Kidney epithelial cell (primary cell): ENCODE data around the gene ZNF582. TPM values are rescaled to one million over a fixed set of nuclear protein-coding genes. Genes with fewer than 3 reads are reported as not detected.

Source experiments
- DNase-seq: peaks from one replicate; pipeline ENCODE4 v3.0.0-alpha.2; 2010; ENCODE audit warnings: low read depth
- H3K27me3 ChIP-seq: 2 replicates; pipeline ENCODE4 v1.6.0; 2011; ENCODE audit warnings: low read length; ENCODE audit not compliant: control insufficient read depth, insufficient read depth
- H3K36me3 ChIP-seq: 2 replicates; pipeline ENCODE4 v1.5.1; 2011; ENCODE audit warnings: low read length; ENCODE audit not compliant: control insufficient read depth, insufficient read depth
- H3K4me3 ChIP-seq: 2 replicates; pipeline ENCODE4 v1.5.1; 2011; ENCODE audit warnings: low read depth, mild to moderate bottlenecking, control low read depth, low read length
- CTCF ChIP-seq: IDR thresholded peaks from 2 replicates; pipeline ENCODE4 v1.5.1; 2011; ENCODE audit warnings: mild to moderate bottlenecking, moderate library complexity, low read length, control low read depth, inconsistent platforms; ENCODE audit not compliant: insufficient read depth, poor library complexity, severe bottlenecking
- total RNA-seq: library from RNA; depleted of rRNA; stranded (reverse); fragments of >200 nt; gene quantifications from 2 replicates; pipeline ENCODE4 v1.2.3, GENCODE V29; 2015

The ZNF582 gene
- total RNA-seq, 1 donor from 2014 or later = 1.1 TPM

- DNase-seq = no peak
- Histone ChIP-seq H3K4me3 (peak overlapping the region; percentile 81), H3K36me3 (peaks cover 2% of the 10 kb centered on the region), H3K27me3 (no peaks in the 10 kb centered on the region)
- no peak for TF ChIP-seq CTCF
These were observed 11.3 kb upstream of the ZNF582 start for GRCh38 chr19:56404705-56405056.

- peak; percentile 76 for DNase-seq
- Histone ChIP-seq H3K27me3 (no peaks in the 10 kb centered on the region), H3K4me3 (peak within 1 kb of the TSS; percentile 81), H3K36me3 (peaks cover 3% of the 10 kb centered on the region)
- TF ChIP-seq CTCF = no peak
These were observed 10.7 kb upstream of the ZNF582 start, which contains the start of gene ZNF583 for GRCh38 chr19:56403764-56404704. ZNF583 (plus strand) TSS chr19:56404332; CDS start chr19:56407115, 2,783 bp downstream.

- Histone ChIP-seq H3K4me3 (peak overlapping the region; percentile 81), H3K36me3 (peaks cover 2% of the 10 kb centered on the region), H3K27me3 (no peaks in the 10 kb centered on the region)
- no peak for DNase-seq
- TF ChIP-seq CTCF = no peak
These were observed 9.9 kb upstream of the ZNF582 start for GRCh38 chr19:56403261-56403660.

GRCh38 chr19:56400485-56400884 is 7.2 kb upstream of the ZNF582 start:
- H3K27me3 ChIP-seq = no peaks in the 10 kb centered on the region
- no peak for DNase-seq
- no peak for TF ChIP-seq CTCF
- peaks cover 2% of the 10 kb centered on the region for H3K36me3 ChIP-seq
- no peak overlapping the region for H3K4me3 ChIP-seq

- Histone ChIP-seq H3K36me3 (peaks cover 2% of the 10 kb centered on the region), H3K27me3 (no peaks in the 10 kb centered on the region), H3K4me3 (no peak overlapping the region)
- no peak for TF ChIP-seq CTCF
- DNase-seq = no peak
These were observed 5.5 kb upstream of the ZNF582 start for GRCh38 chr19:56398809-56399208.
